ENCODE results near the gene TYRO3.

The TYRO3 gene

DNA sequence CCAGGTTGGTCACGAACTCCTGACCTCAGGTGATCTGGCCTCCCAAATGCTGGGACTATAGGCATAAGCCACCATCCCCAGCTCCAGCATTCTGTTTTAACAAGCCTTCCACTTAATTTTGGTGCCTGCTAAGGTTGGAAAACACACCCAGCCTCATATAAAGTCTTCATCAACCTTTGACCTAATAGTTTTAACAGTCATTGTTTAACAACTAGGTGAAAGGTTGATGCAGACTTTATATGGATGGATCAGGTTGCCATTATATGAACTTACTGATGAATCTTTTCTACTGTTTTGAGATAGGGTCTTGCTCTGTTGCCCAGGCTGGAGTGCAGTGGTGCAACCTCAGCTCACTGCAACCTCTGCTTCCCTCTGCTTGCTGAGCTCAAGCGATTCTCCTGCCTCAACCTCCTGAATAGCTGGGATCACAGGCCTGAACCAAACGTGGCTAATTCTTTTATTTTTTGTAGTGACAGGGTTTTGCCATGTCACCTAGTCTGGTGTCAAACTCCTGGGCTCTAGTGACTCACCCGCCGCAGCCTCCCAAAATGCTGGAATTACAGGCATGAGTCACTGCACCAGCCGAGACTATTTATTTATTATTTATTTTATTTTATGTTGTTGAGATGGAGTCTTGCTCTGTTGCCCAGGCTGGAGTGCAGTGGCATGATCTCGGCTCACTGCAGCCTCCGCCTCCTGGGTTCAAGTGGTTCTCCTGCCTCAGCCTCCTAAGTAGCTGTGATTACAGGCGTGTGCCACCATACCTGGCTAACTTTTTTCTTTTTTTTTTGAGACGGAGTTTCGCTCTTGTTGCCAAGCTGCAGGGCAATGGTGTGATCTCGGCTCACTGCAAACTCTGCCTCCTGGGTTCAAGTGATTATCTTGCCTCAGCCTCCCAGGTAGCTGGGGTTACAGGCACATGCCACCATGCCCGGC is 11.9 kb upstream of the TYRO3 start (continued):
- TF ChIP-seq, protein P1, sequence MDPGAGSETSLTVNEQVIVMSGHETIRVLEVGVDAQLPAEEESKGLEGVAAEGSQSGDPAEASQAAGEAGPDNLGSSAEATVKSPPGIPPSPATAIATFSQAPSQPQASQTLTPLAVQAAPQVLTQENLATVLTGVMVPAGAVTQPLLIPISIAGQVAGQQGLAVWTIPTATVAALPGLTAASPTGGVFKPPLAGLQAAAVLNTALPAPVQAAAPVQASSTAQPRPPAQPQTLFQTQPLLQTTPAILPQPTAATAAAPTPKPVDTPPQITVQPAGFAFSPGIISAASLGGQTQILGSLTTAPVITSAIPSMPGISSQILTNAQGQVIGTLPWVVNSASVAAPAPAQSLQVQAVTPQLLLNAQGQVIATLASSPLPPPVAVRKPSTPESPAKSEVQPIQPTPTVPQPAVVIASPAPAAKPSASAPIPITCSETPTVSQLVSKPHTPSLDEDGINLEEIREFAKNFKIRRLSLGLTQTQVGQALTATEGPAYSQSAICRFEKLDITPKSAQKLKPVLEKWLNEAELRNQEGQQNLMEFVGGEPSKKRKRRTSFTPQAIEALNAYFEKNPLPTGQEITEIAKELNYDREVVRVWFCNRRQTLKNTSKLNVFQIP (CRISPR knock-in tag; IDR thresholded peaks at IDR 0.05; ENCODE audit: borderline replicate concordance, low read depth): no peak
- TF ChIP-seq PPARA (CRISPR knock-in tag; IDR thresholded peaks at IDR 0.05; ENCODE audit: borderline replicate concordance): no peak
- TF ChIP-seq ARNTL (CRISPR knock-in tag; IDR thresholded peaks at IDR 0.05; ENCODE audit: borderline replicate concordance, low read depth): no peak
- no peak for TF ChIP-seq ZFP30 (CRISPR knock-in tag; IDR thresholded peaks at IDR 0.05)
- no peak for TF ChIP-seq ZFP3 (CRISPR knock-in tag; IDR thresholded peaks at IDR 0.05)
- TF ChIP-seq SNAI2 (CRISPR knock-in tag; IDR thresholded peaks at IDR 0.05): no peak
- TF ChIP-seq BACH2 (CRISPR knock-in tag; IDR thresholded peaks at IDR 0.05; ENCODE audit: borderline replicate concordance): no peak
- no peak for TF ChIP-seq ISL1 (CRISPR knock-in tag; IDR thresholded peaks at IDR 0.05)

DNA sequence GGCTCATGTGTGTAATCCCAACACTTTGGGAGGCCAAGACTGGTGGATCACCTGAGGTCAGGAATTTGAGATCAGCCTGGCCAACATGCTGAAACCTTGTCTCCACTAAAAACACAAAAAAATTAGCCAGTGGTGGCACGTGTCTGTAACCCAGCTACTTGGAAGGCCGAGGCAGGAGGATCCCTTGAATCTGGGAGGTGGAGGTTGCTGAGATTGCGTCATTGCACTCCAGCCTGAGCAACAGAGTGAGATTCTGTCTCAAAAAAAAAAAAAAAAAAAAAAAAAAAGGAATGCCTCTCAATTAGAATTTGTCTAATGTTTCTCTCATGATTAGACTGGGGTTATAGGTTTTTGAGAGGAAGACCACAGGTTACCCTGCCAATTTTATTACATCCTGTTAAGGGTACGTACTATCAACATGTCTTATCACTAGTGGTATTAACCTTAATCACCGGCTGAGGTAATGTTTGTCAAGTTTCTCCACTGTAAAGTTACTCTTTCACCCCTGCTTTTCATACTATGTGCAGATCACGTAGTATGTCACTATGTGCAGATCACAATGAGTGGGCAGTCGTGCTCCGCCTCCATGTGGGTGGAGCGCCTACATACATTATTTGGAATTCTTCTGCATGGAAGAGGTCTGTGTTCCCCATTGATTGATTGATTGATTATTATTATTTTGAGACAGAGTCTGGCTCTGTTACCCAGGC is 8.8 kb upstream of the TYRO3 start:
- no peak for ATAC-seq
- TF ChIP-seq GLIS3 (CRISPR knock-in tag; IDR thresholded peaks at IDR 0.05): no peak
- no peak for TF ChIP-seq ZFP3 (CRISPR knock-in tag; IDR thresholded peaks at IDR 0.05)
- no peak for TF ChIP-seq TOX (CRISPR knock-in tag; IDR thresholded peaks at IDR 0.05; ENCODE audit: borderline replicate concordance)
- TF ChIP-seq PPARA (CRISPR knock-in tag; IDR thresholded peaks at IDR 0.05; ENCODE audit: borderline replicate concordance): no peak
- no peak for TF ChIP-seq ZFP30 (CRISPR knock-in tag; IDR thresholded peaks at IDR 0.05)
- TF ChIP-seq ISL1 (CRISPR knock-in tag; IDR thresholded peaks at IDR 0.05): no peak
- TF ChIP-seq ZNF70 (CRISPR knock-in tag; IDR thresholded peaks at IDR 0.05): no peak
- TF ChIP-seq RARB (CRISPR knock-in tag; IDR thresholded peaks at IDR 0.05): no peak
- TF ChIP-seq, protein P2, sequence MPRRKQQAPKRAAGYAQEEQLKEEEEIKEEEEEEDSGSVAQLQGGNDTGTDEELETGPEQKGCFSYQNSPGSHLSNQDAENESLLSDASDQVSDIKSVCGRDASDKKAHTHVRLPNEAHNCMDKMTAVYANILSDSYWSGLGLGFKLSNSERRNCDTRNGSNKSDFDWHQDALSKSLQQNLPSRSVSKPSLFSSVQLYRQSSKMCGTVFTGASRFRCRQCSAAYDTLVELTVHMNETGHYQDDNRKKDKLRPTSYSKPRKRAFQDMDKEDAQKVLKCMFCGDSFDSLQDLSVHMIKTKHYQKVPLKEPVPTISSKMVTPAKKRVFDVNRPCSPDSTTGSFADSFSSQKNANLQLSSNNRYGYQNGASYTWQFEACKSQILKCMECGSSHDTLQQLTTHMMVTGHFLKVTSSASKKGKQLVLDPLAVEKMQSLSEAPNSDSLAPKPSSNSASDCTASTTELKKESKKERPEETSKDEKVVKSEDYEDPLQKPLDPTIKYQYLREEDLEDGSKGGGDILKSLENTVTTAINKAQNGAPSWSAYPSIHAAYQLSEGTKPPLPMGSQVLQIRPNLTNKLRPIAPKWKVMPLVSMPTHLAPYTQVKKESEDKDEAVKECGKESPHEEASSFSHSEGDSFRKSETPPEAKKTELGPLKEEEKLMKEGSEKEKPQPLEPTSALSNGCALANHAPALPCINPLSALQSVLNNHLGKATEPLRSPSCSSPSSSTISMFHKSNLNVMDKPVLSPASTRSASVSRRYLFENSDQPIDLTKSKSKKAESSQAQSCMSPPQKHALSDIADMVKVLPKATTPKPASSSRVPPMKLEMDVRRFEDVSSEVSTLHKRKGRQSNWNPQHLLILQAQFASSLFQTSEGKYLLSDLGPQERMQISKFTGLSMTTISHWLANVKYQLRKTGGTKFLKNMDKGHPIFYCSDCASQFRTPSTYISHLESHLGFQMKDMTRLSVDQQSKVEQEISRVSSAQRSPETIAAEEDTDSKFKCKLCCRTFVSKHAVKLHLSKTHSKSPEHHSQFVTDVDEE (CRISPR knock-in tag; IDR thresholded peaks at IDR 0.05): no peak
- TF ChIP-seq, protein P3, sequence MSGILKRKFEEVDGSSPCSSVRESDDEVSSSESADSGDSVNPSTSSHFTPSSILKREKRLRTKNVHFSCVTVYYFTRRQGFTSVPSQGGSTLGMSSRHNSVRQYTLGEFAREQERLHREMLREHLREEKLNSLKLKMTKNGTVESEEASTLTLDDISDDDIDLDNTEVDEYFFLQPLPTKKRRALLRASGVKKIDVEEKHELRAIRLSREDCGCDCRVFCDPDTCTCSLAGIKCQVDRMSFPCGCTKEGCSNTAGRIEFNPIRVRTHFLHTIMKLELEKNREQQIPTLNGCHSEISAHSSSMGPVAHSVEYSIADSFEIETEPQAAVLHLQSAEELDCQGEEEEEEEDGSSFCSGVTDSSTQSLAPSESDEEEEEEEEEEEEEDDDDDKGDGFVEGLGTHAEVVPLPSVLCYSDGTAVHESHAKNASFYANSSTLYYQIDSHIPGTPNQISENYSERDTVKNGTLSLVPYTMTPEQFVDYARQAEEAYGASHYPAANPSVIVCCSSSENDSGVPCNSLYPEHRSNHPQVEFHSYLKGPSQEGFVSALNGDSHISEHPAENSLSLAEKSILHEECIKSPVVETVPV (CRISPR knock-in tag; IDR thresholded peaks at IDR 0.05): no peak
- no peak for TF ChIP-seq ZC3H10 (CRISPR knock-in tag; IDR thresholded peaks at IDR 0.05)
- no peak for TF ChIP-seq ZNF8 (CRISPR knock-in tag; IDR thresholded peaks at IDR 0.05)
- TF ChIP-seq, protein P4, sequence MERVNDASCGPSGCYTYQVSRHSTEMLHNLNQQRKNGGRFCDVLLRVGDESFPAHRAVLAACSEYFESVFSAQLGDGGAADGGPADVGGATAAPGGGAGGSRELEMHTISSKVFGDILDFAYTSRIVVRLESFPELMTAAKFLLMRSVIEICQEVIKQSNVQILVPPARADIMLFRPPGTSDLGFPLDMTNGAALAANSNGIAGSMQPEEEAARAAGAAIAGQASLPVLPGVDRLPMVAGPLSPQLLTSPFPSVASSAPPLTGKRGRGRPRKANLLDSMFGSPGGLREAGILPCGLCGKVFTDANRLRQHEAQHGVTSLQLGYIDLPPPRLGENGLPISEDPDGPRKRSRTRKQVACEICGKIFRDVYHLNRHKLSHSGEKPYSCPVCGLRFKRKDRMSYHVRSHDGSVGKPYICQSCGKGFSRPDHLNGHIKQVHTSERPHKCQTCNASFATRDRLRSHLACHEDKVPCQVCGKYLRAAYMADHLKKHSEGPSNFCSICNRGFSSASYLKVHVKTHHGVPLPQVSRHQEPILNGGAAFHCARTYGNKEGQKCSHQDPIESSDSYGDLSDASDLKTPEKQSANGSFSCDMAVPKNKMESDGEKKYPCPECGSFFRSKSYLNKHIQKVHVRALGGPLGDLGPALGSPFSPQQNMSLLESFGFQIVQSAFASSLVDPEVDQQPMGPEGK (CRISPR knock-in tag; IDR thresholded peaks at IDR 0.05; ENCODE audit: borderline replicate concordance): no peak
- TF ChIP-seq, protein P1 (CRISPR knock-in tag; IDR thresholded peaks at IDR 0.05; ENCODE audit: borderline replicate concordance, low read depth): no peak
- no peak for TF ChIP-seq TCF4 (CRISPR knock-in tag; IDR thresholded peaks at IDR 0.05; ENCODE audit: borderline replicate concordance)
- no peak for TF ChIP-seq ARNTL (CRISPR knock-in tag; IDR thresholded peaks at IDR 0.05; ENCODE audit: borderline replicate concordance, low read depth)
- no peak for TF ChIP-seq CSDC2 (CRISPR knock-in tag; IDR thresholded peaks at IDR 0.05)
- no peak for TF ChIP-seq SNAI2 (CRISPR knock-in tag; IDR thresholded peaks at IDR 0.05)

All from SK-N-SH treated with all-trans-retinoic acid at 6 μM for 48 hours (cell line).